Subcutaneous adipose tissue (tissue), 4 donors: ENCODE results near the gene ANKLE1. TPM values are rescaled to one million over a fixed set of nuclear protein-coding genes. Genes with fewer than 3 reads are reported as not detected.

Experiments
- total RNA-seq, 4 donors: library from RNA; depleted of rRNA; stranded (reverse); fragments of >200 nt; gene quantifications; one replicate each; pipeline ENCODE4 v1.1.0, GENCODE V29; 2016
- TF ChIP-seq, protein P1 (sequence below): fragments of 450-650 bp; IDR thresholded peaks from one replicate; pipeline ENCODE4 v1.5.1; 2016; ENCODE audit warnings: low read depth, mild to moderate bottlenecking, control low read depth, antibody characterized with exemption, moderate library complexity

Gene ANKLE1
- total RNA-seq, 4 donors from 2014 or later, result 0.22 to 0.51 TPM; not detected in 2

DNA sequence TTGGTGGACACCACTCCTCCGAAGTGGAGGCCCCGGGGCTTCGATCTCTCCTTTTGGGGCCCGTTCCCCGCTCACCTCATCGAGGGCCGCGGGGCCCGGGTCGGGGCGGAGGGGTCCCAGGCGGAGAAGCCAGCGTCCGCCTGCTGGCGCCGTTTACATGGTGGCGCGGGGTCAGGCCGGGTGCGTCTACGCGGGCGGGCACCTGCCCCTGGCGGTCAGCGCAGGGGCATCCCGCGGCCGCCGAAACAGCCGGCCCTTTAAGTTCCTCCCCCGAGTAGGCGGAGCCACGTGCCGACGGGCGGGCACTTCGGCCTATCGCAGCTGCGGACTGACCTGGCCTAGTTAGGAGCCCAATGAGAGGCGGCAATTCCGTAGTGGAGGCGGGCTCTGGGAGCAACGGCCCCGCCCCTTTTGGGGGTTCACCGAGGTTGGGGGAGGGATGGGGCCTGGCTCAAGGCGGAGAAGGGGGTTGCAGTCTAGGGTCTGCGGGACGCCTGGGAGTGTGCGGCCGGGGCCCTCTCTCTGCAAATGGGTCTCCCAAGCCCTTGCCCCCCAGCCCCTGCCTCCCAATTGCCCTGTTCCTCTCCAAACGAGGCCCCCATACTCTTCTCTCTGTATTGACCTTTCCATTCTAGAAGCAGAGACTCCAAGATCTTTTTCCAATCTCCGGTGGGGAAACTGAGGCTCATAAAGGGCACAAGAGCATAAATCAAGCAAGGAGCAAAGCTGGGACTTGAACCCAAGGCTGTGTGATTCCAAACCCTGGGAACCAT is 21.7 kb downstream of the ANKLE1 start, which contains the start of gene ABHD8:
Gene ABHD8, minus strand, starts transcription at position 259 of the 773 bp plus-strand sequence. CDS start 1,809 bp downstream, outside the sequence.
- TF ChIP-seq, protein P1, sequence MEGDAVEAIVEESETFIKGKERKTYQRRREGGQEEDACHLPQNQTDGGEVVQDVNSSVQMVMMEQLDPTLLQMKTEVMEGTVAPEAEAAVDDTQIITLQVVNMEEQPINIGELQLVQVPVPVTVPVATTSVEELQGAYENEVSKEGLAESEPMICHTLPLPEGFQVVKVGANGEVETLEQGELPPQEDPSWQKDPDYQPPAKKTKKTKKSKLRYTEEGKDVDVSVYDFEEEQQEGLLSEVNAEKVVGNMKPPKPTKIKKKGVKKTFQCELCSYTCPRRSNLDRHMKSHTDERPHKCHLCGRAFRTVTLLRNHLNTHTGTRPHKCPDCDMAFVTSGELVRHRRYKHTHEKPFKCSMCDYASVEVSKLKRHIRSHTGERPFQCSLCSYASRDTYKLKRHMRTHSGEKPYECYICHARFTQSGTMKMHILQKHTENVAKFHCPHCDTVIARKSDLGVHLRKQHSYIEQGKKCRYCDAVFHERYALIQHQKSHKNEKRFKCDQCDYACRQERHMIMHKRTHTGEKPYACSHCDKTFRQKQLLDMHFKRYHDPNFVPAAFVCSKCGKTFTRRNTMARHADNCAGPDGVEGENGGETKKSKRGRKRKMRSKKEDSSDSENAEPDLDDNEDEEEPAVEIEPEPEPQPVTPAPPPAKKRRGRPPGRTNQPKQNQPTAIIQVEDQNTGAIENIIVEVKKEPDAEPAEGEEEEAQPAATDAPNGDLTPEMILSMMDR, result no peak

GRCh38 chr19:17303940-17304267 is 22.2 kb downstream of the ANKLE1 start:
- TF ChIP-seq, protein P1, result no peak

GRCh38 chr19:17304386-17305215 is 22.9 kb downstream of the ANKLE1 start:
- TF ChIP-seq, protein P1, result no peak

DNA sequence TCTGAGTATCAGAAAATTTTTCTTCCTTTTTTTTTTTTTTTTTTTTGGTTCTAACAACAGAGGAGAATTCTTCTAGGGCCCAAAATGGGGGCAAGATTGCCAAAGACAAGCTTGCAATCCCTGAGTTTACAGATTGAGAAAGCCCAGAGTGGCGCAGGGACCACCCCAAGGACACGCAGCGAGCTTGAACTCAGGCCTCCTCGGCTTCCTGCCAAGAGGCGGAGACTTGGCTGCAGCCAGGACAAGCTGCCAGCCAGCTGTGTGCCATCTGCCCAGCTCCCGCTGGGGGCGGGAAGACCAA is 23.5 kb downstream of the ANKLE1 start:
- TF ChIP-seq, protein P1, result no peak

DNA sequence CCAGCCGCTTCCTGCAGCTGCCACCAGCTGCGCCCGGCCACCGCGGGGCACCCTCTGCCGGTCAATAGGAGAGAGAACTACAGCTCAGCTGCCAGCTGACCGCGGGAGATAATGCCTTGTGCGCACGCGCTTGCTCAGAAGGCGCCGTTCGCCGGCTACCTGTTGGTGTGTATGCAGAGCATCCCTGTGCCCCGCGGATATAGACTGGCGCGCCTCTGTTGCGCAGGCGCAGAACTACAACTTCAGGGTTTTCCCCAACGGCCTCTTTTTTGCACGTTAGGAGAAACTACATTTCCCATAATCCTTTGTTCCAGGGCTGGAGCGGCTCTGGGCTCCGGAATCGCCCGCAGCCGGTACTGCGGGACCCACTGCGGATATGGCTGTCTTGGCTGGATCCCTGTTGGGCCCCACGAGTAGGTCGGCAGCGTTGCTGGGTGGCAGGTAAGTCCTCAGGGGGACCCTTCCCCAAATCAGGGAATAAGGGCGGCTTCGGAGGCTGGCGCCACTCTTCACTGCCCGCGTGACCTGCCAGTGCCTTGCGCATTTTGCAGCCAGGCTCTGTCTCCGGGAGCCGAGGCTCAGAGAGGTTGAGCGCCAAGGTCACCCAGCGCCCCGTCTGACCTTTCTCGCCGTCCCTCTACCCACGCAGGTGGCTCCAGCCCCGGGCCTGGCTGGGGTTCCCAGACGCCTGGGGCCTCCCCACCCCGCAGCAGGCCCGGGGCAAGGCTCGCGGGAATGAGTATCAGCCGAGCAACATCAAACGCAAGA is 24.0 kb downstream of the ANKLE1 start, which contains the start of gene MRPL34:
Gene MRPL34, plus strand, starts transcription at position 356 of the 768 bp plus-strand sequence. Its CDS starts 21 bp downstream, at position 377.
- TF ChIP-seq, protein P1, result no peak

- TF ChIP-seq, protein P1, result no peak
Observed at GRCh38 chr19:17306285-17306714, 24.6 kb downstream of the ANKLE1 start.
